OCI-LY3 (cell line): ENCODE measurements around the gene PTRH1.

Experiments used
- EZH2phosphoT487 ChIP-seq: fragments of 200-600 bp; shearing (Covaris generic); IDR thresholded peaks from 2 replicates; pipeline ENCODE4 v1.6.1; 2018; ENCODE audit warnings: antibody characterized with exemption, mixed run types, low read depth
- TF ChIP-seq, protein P1 (sequence below): fragments of 200-600, 300-600 bp; sonication (generic); IDR thresholded peaks from 2 replicates; pipeline ENCODE4 v1.5.1; 2014; ENCODE audit warnings: antibody characterized with exemption, low read length, low read depth

GRCh38 chr9:127758843-127759242 is 43.4 kb upstream of the PTRH1 start:
- TF ChIP-seq, protein P1, sequence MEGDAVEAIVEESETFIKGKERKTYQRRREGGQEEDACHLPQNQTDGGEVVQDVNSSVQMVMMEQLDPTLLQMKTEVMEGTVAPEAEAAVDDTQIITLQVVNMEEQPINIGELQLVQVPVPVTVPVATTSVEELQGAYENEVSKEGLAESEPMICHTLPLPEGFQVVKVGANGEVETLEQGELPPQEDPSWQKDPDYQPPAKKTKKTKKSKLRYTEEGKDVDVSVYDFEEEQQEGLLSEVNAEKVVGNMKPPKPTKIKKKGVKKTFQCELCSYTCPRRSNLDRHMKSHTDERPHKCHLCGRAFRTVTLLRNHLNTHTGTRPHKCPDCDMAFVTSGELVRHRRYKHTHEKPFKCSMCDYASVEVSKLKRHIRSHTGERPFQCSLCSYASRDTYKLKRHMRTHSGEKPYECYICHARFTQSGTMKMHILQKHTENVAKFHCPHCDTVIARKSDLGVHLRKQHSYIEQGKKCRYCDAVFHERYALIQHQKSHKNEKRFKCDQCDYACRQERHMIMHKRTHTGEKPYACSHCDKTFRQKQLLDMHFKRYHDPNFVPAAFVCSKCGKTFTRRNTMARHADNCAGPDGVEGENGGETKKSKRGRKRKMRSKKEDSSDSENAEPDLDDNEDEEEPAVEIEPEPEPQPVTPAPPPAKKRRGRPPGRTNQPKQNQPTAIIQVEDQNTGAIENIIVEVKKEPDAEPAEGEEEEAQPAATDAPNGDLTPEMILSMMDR, result no peak
- TF ChIP-seq EZH2phosphoT487, result no peak
